Duodenal mucosa (tissue), 2 donors: Measurements from ENCODE around the gene TYW1.
"Not testable (repeated sequence)": the region's sequence is repeated elsewhere in the genome, so short reads cannot be mapped to it uniquely, and the experiment has no call there.

Experiments used
- H3K27ac ChIP-seq: one replicate; pipeline ENCODE4 v1.7.0; 2013; ENCODE audit warnings: low read depth, low read length
- H3K27me3 ChIP-seq, 2 donors: one replicate each; pipeline ENCODE4 v1.7.0; 2013; ENCODE audit warnings: low read length in 2 of 2, control low read depth in 1 of 2; ENCODE audit not compliant: insufficient read depth in 2 of 2, control insufficient read depth in 1 of 2
- H3K36me3 ChIP-seq, 2 donors: one replicate each; pipeline ENCODE4 v1.7.0; 2013; ENCODE audit warnings: low read length in 2 of 2, control low read depth in 1 of 2; ENCODE audit not compliant: insufficient read depth in 2 of 2, control insufficient read depth in 1 of 2
- H3K4me1 ChIP-seq, 2 donors: one replicate each; pipeline ENCODE4 v1.7.0; 2013; ENCODE audit warnings: low read length in 2 of 2, control low read depth in 1 of 2; ENCODE audit not compliant: insufficient read depth in 2 of 2, control insufficient read depth in 1 of 2
- H3K4me3 ChIP-seq, 2 donors: one replicate each; pipeline ENCODE4 v1.7.0; 2013; ENCODE audit warnings: low read length in 2 of 2, low read depth in 1 of 2
- H3K9ac ChIP-seq, 2 donors: one replicate each; pipeline ENCODE4 v1.7.0; 2013; ENCODE audit warnings: low read length in 2 of 2, low read depth in 1 of 2
- H3K9me3 ChIP-seq, 2 donors: one replicate each; pipeline ENCODE4 v1.7.0; 2013; ENCODE audit warnings: low read length in 2 of 2, control low read depth in 1 of 2; ENCODE audit not compliant: control insufficient read depth in 1 of 2

Gene TYW1

DNA sequence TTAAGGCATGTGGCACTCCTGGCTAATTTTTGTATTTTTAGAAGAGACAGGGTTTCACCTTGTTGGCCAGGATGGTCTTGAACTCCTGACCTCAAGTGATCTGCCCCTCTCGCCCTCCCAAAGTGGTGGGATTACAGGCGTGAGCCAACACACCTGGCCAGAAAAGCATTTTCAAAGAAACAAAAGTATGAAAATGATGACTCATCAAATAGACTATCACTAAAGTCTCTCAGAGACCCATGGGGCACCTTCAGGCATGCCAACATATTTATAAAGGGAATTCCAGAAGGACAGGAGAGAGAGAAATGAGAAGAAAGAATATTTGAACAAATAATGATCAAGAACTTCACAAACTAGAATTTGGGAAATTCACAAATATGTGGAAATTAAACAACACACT, 114.7 kb downstream of the TYW1 start:
- H3K9ac ChIP-seq, H3K9me3 ChIP-seq: not testable (repeated sequence)

DNA sequence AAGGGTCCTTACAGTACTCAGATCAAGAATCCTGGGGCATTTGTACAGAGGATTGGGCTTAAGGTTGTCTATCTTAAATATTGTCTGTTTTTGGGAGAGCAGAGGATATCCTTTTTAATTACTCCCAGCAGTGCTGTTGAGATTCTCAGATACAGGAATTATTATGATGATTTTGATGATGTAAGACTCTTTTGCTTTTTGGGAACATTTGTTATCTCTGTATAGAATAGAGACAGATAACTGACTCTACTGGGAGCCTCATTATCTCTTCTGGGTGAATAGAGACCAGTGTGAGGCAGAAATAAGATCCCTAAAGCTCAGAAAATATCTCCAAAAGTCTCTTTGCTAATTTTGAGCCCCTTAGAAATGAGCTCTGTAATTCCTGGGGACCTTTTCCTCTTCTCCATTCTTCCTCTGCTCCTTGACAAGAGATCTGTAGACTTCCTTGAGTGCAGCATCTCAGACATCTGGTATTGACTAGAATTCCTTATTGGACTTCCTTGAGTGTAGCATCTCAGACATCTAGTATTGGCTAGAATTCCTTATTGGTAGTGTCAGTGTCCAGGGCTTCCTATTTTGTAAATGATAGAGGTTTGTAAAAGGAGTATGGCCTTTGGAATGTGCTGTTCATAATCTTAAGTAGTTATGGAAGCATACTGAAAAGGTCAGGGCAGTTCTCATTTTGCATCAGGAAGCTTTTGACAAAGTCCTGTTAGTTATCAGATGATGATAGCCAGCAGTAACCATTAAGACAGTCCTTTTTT, 118.0 kb downstream of the TYW1 start:
- H3K27me3 ChIP-seq, H3K4me3 ChIP-seq, H3K4me1 ChIP-seq, H3K27ac ChIP-seq, H3K9ac ChIP-seq, H3K9me3 ChIP-seq, H3K36me3 ChIP-seq: not testable (repeated sequence)

More for the DNA sequence above, 114.7 kb downstream of the TYW1 start:
- H3K4me3 ChIP-seq, H3K4me1 ChIP-seq, H3K36me3 ChIP-seq, H3K27me3 ChIP-seq, H3K27ac ChIP-seq: not testable (repeated sequence)

DNA sequence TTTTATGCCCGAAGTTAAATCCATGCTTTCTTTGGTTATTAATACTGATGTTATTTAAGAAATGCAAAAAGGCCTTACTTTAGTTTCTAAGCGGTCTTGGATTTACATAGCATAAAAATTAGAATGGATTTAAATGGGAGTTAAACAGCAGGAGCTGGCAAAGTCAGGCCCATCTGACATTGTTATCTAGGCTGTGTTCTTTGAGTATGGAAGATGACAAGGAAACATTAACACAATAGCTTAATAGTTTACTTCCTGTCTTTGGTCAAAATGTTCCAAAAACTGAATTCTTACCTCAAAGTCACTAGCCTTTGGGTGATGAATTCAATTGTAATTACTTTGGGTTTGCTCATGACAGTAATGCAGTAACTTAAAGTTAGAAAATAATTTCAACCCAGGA, 123.9 kb downstream of the TYW1 start:
- not testable (repeated sequence) for H3K4me1 ChIP-seq, H3K36me3 ChIP-seq, H3K27ac ChIP-seq, H3K9me3 ChIP-seq, H3K9ac ChIP-seq, H3K27me3 ChIP-seq, H3K4me3 ChIP-seq

DNA sequence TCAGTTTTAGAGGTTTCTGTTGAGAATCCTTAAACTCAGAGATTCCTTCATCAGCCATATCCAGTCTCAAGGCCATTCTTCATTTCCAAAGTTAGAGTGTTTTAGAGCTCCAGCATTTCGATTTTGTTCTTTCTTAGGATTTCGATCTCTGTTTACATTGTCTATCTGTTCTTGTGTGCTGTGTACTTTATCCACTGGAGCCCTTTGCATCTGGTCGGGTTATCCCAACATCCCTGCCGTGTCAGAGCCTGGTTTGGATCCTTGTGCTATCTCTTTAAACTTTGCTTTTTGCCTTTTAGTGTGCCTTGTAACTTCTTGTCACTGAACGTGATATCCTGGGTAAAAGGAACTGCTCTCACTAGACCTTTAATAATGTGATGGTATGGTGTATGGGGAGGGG, 131.6 kb downstream of the TYW1 start:
- H3K9me3 ChIP-seq, H3K27ac ChIP-seq, H3K9ac ChIP-seq, H3K36me3 ChIP-seq, H3K27me3 ChIP-seq, H3K4me1 ChIP-seq, H3K4me3 ChIP-seq: not testable (repeated sequence)

DNA sequence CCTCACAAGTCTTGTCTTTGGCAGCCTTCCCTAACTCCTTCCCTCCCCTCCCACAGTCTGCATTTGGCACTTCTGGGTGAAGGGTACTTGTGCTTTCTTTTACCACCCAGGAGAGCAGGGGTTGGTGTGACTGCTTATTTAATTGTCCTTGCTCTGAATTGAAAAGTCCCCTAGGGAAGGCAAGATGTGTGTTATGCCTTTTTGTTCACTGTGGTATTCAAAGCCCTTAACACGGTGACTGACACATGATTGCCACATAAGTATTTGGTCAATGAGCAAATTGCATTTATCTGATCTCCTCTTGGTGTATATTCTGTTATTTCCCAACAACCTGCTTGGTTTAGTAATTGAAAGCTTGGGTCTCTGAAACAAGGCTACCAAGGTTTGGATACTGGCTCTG, 134.1 kb downstream of the TYW1 start:
- not testable (repeated sequence) for H3K27me3 ChIP-seq, H3K9me3 ChIP-seq, H3K27ac ChIP-seq, H3K4me1 ChIP-seq, H3K36me3 ChIP-seq, H3K9ac ChIP-seq, H3K4me3 ChIP-seq

DNA sequence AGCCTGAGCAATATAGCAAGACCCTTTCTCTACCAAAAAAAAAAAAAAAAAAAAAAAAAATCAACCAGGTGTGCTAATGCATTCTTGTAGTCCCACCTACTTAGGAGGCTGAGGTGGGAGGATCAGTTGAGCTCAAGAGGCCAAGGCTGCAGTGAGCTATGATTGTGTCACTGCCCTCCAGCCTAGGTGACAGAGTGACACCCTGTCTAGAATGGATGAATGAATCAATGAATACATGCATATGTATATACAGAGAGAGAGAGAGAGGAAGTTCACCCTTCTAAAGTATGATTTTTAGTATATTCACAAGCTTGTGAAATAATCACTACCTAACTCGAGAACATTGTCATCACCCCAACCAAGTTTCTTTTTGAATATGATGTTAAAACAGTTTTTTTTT, 138.3 kb downstream of the TYW1 start:
- H3K9me3 ChIP-seq, H3K27ac ChIP-seq, H3K36me3 ChIP-seq: not testable (repeated sequence)

DNA sequence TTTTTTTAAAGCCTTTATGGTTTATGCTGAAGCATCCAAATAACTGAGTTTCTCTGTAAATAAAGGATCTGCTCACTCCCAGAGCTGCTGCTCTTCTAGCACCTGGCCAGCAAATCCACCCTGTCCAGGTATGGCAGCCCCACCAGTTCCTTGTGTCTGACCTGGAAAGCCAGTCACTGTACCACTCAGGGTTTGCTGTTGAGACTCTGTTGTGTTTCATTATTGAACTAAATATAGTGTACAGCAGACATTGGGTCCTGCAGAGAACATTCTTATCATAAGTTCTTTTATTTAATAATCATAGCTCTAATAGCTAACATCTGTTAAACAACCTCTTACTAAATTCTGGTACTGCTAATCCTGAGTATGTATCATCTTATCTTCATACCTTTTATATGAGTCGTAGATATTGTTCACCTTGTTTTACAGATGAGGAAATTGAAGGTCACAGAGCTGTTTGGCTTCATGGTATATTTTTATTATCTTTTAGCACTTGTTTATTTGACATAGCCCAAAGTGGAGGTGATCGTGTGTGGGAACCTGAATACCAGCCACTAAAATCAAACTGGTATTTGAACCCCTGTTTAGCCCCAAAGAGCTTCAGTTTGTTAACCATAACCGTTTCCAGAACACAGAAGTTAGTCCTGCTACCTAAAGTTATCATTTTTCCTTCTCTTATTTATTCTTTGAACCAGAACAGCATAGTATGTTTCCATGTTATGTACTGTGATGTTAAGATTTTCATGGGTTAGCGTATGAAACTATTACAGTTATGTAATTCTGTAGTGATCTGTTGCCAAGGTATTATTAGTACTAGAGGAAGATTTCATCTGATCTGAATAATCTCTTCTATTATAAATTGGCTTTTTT, 139.2 kb downstream of the TYW1 start:
- H3K27me3 ChIP-seq, H3K9ac ChIP-seq, H3K4me1 ChIP-seq, H3K4me3 ChIP-seq, H3K9me3 ChIP-seq, H3K36me3 ChIP-seq, H3K27ac ChIP-seq: not testable (repeated sequence)

More for the DNA sequence above, 138.3 kb downstream of the TYW1 start:
- H3K4me1 ChIP-seq, H3K4me3 ChIP-seq, H3K27me3 ChIP-seq, H3K9ac ChIP-seq: not testable (repeated sequence)

DNA sequence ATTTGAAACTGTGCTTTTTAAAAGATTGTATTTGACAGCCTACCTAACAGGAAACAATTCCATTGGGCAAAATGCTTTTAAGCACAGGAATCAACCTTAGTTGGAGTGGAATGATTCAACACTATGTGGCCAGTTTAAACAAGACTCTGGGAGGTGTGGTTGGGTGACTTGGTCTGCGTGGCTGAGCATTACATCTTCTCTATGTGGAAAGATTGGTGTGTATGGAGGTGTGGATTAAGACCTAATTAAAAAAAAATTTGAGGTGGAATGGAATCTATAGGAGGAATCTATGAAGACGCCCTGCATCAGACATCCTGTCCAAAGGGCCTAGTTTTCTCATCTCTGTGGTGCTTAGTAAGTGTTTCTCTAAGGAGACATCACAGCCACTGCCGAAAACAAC, 140.9 kb downstream of the TYW1 start:
- H3K27me3 ChIP-seq, H3K4me3 ChIP-seq, H3K36me3 ChIP-seq, H3K9ac ChIP-seq, H3K27ac ChIP-seq, H3K4me1 ChIP-seq, H3K9me3 ChIP-seq: not testable (repeated sequence)

DNA sequence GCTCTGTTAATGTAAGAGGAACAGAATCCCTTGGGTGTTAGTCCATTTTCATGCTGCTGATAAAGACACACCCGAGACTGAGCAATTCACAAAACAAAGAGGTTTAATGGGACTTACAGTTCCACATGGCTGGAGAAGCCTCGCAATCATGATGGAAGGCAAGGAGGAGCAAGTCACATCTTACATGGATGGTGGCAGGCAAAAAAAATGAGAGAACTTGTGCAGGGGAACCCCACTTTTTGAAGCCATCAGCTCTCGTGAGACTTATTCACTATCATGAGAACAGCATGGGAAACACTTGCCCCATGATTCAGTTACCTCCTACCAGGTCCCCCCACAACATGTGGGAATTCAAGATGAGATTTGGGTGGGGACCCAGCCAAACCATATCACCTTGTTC, 143.2 kb downstream of the TYW1 start:
- H3K9ac ChIP-seq, H3K4me1 ChIP-seq, H3K36me3 ChIP-seq, H3K4me3 ChIP-seq, H3K27ac ChIP-seq, H3K9me3 ChIP-seq, H3K27me3 ChIP-seq: not testable (repeated sequence)

DNA sequence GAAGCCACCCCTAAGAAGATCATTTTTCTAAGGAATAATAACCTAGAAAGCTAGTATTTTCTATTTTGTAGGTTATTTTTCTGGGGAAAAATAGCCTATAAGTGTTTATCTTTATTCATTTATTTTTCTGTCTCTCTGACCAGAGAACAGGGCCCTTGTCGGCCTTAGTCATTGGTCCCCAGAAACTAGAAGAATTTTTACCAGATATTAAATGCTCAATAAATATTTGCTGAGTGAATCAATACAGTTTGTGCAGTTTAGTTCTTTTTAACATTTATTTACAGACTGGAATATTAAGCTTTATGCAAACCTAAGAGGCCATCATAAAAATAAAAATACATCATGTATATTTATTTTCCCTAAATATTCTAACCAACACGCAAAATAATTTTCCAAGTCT, 144.4 kb downstream of the TYW1 start:
- H3K36me3 ChIP-seq, H3K4me1 ChIP-seq, H3K9ac ChIP-seq, H3K9me3 ChIP-seq, H3K4me3 ChIP-seq, H3K27ac ChIP-seq, H3K27me3 ChIP-seq: not testable (repeated sequence)
